ENCODE data around the gene FDX1. TPM values are rescaled to one million over a fixed set of nuclear protein-coding genes. Genes with fewer than 3 reads are reported as not detected.

Gene FDX1
- total RNA-seq, 1 experiment from 2014 or later, result 29.9 TPM

DNA sequence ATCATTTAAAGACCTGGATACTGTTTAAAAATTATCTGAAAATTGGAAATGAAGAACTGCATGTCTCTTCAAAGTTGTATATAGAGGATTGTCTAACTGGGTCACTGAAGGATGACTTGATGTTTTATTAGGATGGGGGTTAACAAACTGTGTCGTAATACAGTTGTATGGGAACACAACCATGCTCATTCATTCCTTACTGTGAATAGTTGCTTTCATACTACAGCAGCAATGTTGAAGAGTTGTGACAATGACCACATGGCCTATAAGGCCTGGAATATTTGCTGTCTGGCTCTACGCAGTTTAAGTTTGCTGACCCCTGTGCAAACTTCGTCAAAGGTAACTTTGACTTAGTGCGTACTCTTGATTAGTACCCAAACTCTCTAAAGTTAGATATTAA lies 38.4 kb downstream of the FDX1 start:
- Mint-ChIP-seq H3K4me1 (ENCODE audit: low read depth, unreplicated experiment) (no peaks in the 10 kb centered on the region), H3K27me3 (ENCODE audit: insufficient read depth, unreplicated experiment) (no peaks in the 10 kb centered on the region), H3K9me3 (ENCODE audit: unreplicated experiment) (no peaks in the 10 kb centered on the region), H3K36me3 (ENCODE audit: insufficient read depth, unreplicated experiment) (peaks cover 9% of the 10 kb centered on the region), H3K27ac (ENCODE audit: unreplicated experiment) (no peak overlapping the region), H3K4me3 (ENCODE audit: unreplicated experiment) (no peak overlapping the region)
- ChIA-PET POLR2A (no interaction called here), CTCF (no interaction called here)
- Histone ChIP-seq H3K9me3 (no peaks in the 10 kb centered on the region), H3K27me3 (replicated peaks; ENCODE audit: control insufficient read depth, insufficient read depth, low read length) (no peaks in the 10 kb centered on the region), H3K4me3 (ENCODE audit: low read depth, low read length) (no peak overlapping the region), H3K4me1 (no peaks in the 10 kb centered on the region), H3K36me3 (ENCODE audit: control insufficient read depth, insufficient read depth, low read length) (no peaks in the 10 kb centered on the region)
- BruUV-seq (replicated peaks), result no TSS peak
- TF ChIP-seq, protein P1, sequence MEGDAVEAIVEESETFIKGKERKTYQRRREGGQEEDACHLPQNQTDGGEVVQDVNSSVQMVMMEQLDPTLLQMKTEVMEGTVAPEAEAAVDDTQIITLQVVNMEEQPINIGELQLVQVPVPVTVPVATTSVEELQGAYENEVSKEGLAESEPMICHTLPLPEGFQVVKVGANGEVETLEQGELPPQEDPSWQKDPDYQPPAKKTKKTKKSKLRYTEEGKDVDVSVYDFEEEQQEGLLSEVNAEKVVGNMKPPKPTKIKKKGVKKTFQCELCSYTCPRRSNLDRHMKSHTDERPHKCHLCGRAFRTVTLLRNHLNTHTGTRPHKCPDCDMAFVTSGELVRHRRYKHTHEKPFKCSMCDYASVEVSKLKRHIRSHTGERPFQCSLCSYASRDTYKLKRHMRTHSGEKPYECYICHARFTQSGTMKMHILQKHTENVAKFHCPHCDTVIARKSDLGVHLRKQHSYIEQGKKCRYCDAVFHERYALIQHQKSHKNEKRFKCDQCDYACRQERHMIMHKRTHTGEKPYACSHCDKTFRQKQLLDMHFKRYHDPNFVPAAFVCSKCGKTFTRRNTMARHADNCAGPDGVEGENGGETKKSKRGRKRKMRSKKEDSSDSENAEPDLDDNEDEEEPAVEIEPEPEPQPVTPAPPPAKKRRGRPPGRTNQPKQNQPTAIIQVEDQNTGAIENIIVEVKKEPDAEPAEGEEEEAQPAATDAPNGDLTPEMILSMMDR (IDR thresholded peaks at IDR 0.05; ENCODE audit: insufficient read depth in 1 of 2, low read depth in 1 of 2, low read length in 1 of 2, severe bottlenecking in 1 of 2, unreplicated experiment in 1 of 2), result no peak
- no peak for DNase-seq
- intact Hi-C loops (cut with micrococcal nuclease; ENCODE audit: unreplicated experiment), result loop anchor here (5.0 kb wide), 1 partner anchor 114 kb away; no protein-coding TSS in a partner anchor

DNA sequence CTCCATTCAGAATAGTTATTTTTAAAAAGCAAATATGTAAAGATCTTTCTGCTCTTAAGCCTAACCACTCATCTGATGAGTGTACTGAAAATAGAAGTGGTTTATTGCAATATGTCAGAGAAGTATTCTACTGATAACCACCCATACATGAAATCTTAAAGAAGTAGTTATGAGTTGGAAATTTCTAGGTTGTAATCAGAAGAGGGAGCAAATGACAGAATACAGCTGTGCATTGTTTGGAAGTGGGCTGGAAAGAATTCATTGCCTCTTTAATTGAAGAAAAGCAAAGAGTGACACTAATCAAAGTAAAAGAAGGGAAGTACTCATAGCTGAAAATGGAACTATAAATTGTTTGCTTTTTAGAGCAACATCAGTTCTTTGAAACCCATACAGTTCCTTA lies 39.4 kb downstream of the FDX1 start:
- peaks cover 3% of the 10 kb centered on the region for H3K36me3 Mint-ChIP-seq (ENCODE audit: insufficient read depth, unreplicated experiment)
- H3K27ac Mint-ChIP-seq (ENCODE audit: unreplicated experiment), result no peak overlapping the region
- POLR2A ChIA-PET, result no interaction called here
- BruUV-seq (replicated peaks), result no TSS peak
- no peak overlapping the region for H3K4me3 Mint-ChIP-seq (ENCODE audit: unreplicated experiment)
- CTCF ChIA-PET, result no interaction called here
- H3K4me3 ChIP-seq (ENCODE audit: low read depth, low read length), result no peak overlapping the region
- TF ChIP-seq, protein P1 (IDR thresholded peaks at IDR 0.05; ENCODE audit: insufficient read depth in 1 of 2, low read depth in 1 of 2, low read length in 1 of 2, severe bottlenecking in 1 of 2, unreplicated experiment in 1 of 2), result no peak
- H3K4me1 Mint-ChIP-seq (ENCODE audit: low read depth, unreplicated experiment), result no peaks in the 10 kb centered on the region
- no peaks in the 10 kb centered on the region for H3K4me1 ChIP-seq
- no peaks in the 10 kb centered on the region for H3K27me3 ChIP-seq (replicated peaks; ENCODE audit: control insufficient read depth, insufficient read depth, low read length)
- no peaks in the 10 kb centered on the region for H3K27me3 Mint-ChIP-seq (ENCODE audit: insufficient read depth, unreplicated experiment)
- DNase-seq, result no peak
- no peaks in the 10 kb centered on the region for H3K36me3 ChIP-seq (ENCODE audit: control insufficient read depth, insufficient read depth, low read length)
- H3K9me3 ChIP-seq, result no peaks in the 10 kb centered on the region
- intact Hi-C loops (cut with micrococcal nuclease; ENCODE audit: unreplicated experiment), result loop anchor here (5.0 kb wide), 1 partner anchor 113 kb away; no protein-coding TSS in a partner anchor
- H3K9me3 Mint-ChIP-seq (ENCODE audit: unreplicated experiment), result no peaks in the 10 kb centered on the region

DNA sequence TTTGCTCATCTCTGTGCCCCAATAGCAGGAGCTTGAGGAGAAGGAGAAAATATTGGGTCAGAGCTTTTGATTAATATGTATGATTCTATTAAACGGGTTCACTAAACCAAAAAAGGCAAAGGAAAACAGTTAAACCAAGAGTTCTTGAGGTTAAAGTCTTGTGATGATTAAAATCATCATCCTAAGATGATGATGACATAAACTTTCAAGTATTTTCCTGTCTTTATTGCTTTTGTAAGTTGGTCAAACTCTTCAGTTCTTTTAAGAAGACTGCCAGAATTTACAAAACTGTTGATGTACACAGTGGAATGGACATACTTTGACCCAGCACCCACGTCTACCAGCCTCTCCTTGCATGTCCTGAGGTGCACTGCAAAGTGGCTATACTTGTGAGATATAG lies 41.0 kb downstream of the FDX1 start:
- no peak overlapping the region for H3K27ac Mint-ChIP-seq (ENCODE audit: unreplicated experiment)
- no peak for DNase-seq
- Histone ChIP-seq H3K27me3 (replicated peaks; ENCODE audit: control insufficient read depth, insufficient read depth, low read length) (no peaks in the 10 kb centered on the region), H3K36me3 (ENCODE audit: control insufficient read depth, insufficient read depth, low read length) (no peaks in the 10 kb centered on the region), H3K4me1 (no peaks in the 10 kb centered on the region), H3K4me3 (ENCODE audit: low read depth, low read length) (no peak overlapping the region), H3K9me3 (no peaks in the 10 kb centered on the region)
- intact Hi-C loops (cut with micrococcal nuclease; ENCODE audit: unreplicated experiment), result loop anchor here (5.0 kb wide), 1 partner anchor 97 kb away; no protein-coding TSS in a partner anchor
- H3K9me3 Mint-ChIP-seq (ENCODE audit: unreplicated experiment), result no peaks in the 10 kb centered on the region
- ChIA-PET CTCF (no interaction called here), POLR2A (no interaction called here)
- no peak overlapping the region for H3K4me3 Mint-ChIP-seq (ENCODE audit: unreplicated experiment)
- TF ChIP-seq, protein P1 (IDR thresholded peaks at IDR 0.05; ENCODE audit: insufficient read depth in 1 of 2, low read depth in 1 of 2, low read length in 1 of 2, severe bottlenecking in 1 of 2, unreplicated experiment in 1 of 2), result no peak
- H3K4me1 Mint-ChIP-seq (ENCODE audit: low read depth, unreplicated experiment), result no peaks in the 10 kb centered on the region
- H3K27me3 Mint-ChIP-seq (ENCODE audit: insufficient read depth, unreplicated experiment), result no peaks in the 10 kb centered on the region
- BruUV-seq (replicated peaks), result no TSS peak
- H3K36me3 Mint-ChIP-seq (ENCODE audit: insufficient read depth, unreplicated experiment), result no peaks in the 10 kb centered on the region

All from Caco-2 (cell line).